Sigmoid colon (tissue), 7 donors: Measurements from ENCODE around the gene COMT. TPM values are rescaled to one million over a fixed set of nuclear protein-coding genes. Genes with fewer than 3 reads are reported as not detected.
"Not testable (repeated sequence)": the region's sequence is repeated elsewhere in the genome, so short reads cannot be mapped to it uniquely, and the experiment has no call there.

Experiments used
- DNase-seq: peaks from one replicate; pipeline ENCODE4 v3.0.0-alpha.2; 2019
- H3K27ac ChIP-seq, 4 donors: fragments of 200-600 bp; sonication (generic); one replicate each; pipeline ENCODE4 v1.5.1; 2016 to 2019; ENCODE audit warnings: mild to moderate bottlenecking in 1 of 4
- H3K27me3 ChIP-seq, 3 donors: fragments of 200-600 bp; sonication (generic); one replicate each; pipeline ENCODE4 v1.5.1; 2019; ENCODE audit warnings: mild to moderate bottlenecking in 1 of 3
- H3K36me3 ChIP-seq, 4 donors: fragments of 200-600 bp; sonication (generic); one replicate each; pipeline ENCODE4 v1.5.1; 2016 to 2019
- H3K4me1 ChIP-seq, 4 donors: fragments of 200-600 bp; sonication (generic); one replicate each; pipeline ENCODE4 v1.5.1; 2017 to 2019
- H3K4me3 ChIP-seq, 4 donors: fragments of 200-600 bp; sonication (generic); one replicate each; pipeline ENCODE4 v1.5.1; 2017 to 2019; ENCODE audit warnings: mild to moderate bottlenecking in 2 of 4, moderate library complexity in 1 of 4
- H3K9me3 ChIP-seq, 4 donors: fragments of 200-600 bp in 3 of 4; sonication (generic) in 3 of 4; one replicate each; pipeline versions ENCODE4 v1.5.1 to v1.6.1; 2013 to 2019
- EP300 ChIP-seq, 4 donors: sonication (generic); formaldehyde crosslinking; IDR thresholded peaks; one replicate each; pipeline ENCODE4 v1.6.1; 2017; ENCODE audit warnings: antibody characterized with exemption in 4 of 4
- POLR2A ChIP-seq, 2 donors: fragments of 450-650 bp; IDR thresholded peaks; one replicate each; pipeline ENCODE4 v1.6.1; 2016; ENCODE audit warnings: antibody characterized with exemption in 2 of 2, mild to moderate bottlenecking in 2 of 2, moderate library complexity in 2 of 2
- POLR2AphosphoS5 ChIP-seq, 4 donors: sonication (generic); formaldehyde crosslinking; IDR thresholded peaks; one replicate each; pipeline ENCODE4 v1.6.1; 2017; ENCODE audit warnings: antibody characterized with exemption in 4 of 4
- WGBS, 2 donors: extraction: QIAGEN DNeasy Blood & Tissue Kit; methylation state at CpG; one replicate each; pipeline ENCODE4 v1.1.7; 2013; 5-methylcytosine and 5-hydroxymethylcytosine counted together
- intact Hi-C: fragments of 100-400 bp; cut with DNase I; formaldehyde crosslinking; loops from one replicate; pipeline ENCODE4 v1.15.1; 2023
- polyA plus RNA-seq, 3 donors: library from polyadenylated mRNA; stranded (reverse); fragments of 200-250 nt; gene quantifications; one replicate each; pipeline ENCODE4 v1.2.3, GENCODE V29; 2013
- total RNA-seq, 4 donors: library from RNA; depleted of rRNA; stranded (reverse); fragments of >200 nt; gene quantifications; one replicate each; pipeline ENCODE4 v1.1.0, GENCODE V29; 2016
- TF ChIP-seq, protein P1 (sequence below), 4 experiments: fragments of 450-650 bp in 3 of 4; fragments of 200-600 bp in 1 of 4; IDR thresholded peaks; one replicate each; pipeline ENCODE4 v1.5.1; 2016 to 2019; ENCODE audit warnings: antibody characterized with exemption in 4 of 4, mild to moderate bottlenecking in 3 of 4, moderate library complexity in 2 of 4
- donor health status: healthy with polysubstance abuse.
- donor health status: Bipolar disorder and iron deficiency.
- donor health status: healthy.

Gene COMT
- total and polyA plus RNA-seq, 7 donors, result 62.5 to 162 (median 106) TPM

- no peak for TF ChIP-seq EP300 (IDR thresholded peaks at IDR 0.05)
- no peak for TF ChIP-seq POLR2AphosphoS5 (IDR thresholded peaks at IDR 0.05)
- TF ChIP-seq, protein P1, sequence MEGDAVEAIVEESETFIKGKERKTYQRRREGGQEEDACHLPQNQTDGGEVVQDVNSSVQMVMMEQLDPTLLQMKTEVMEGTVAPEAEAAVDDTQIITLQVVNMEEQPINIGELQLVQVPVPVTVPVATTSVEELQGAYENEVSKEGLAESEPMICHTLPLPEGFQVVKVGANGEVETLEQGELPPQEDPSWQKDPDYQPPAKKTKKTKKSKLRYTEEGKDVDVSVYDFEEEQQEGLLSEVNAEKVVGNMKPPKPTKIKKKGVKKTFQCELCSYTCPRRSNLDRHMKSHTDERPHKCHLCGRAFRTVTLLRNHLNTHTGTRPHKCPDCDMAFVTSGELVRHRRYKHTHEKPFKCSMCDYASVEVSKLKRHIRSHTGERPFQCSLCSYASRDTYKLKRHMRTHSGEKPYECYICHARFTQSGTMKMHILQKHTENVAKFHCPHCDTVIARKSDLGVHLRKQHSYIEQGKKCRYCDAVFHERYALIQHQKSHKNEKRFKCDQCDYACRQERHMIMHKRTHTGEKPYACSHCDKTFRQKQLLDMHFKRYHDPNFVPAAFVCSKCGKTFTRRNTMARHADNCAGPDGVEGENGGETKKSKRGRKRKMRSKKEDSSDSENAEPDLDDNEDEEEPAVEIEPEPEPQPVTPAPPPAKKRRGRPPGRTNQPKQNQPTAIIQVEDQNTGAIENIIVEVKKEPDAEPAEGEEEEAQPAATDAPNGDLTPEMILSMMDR (IDR thresholded peaks at IDR 0.05), result no peak
- no peak for TF ChIP-seq POLR2A (IDR thresholded peaks at IDR 0.05)
- Histone ChIP-seq H3K36me3 (peaks cover 0 to 10% (median 0%) of the 10 kb centered on the region in 4 donors), H3K9me3 (no peaks in the 10 kb centered on the region), H3K4me3 (no peak overlapping the region), H3K4me1 (no peaks in the 10 kb centered on the region), H3K27me3 (no peaks in the 10 kb centered on the region), H3K27ac (no peak overlapping the region)
- 91 to 93% methylated on average over 21 of the region's 21 CpGs for WGBS, 2 donors
- intact Hi-C loops, result no loop called here
- DNase-seq, result no peak
Observed at GRCh38 chr22:19930551-19931486, 10.8 kb upstream of the COMT start.

GRCh38 chr22:19931514-19931913 is 10.1 kb upstream of the COMT start:
- intact Hi-C loops, result no loop called here
- Histone ChIP-seq H3K4me3 (no peak overlapping the region), H3K36me3 (peaks cover 0 to 10% (median 0%) of the 10 kb centered on the region in 4 donors), H3K27me3 (no peaks in the 10 kb centered on the region), H3K4me1 (no peaks in the 10 kb centered on the region), H3K9me3 (no peaks in the 10 kb centered on the region), H3K27ac (no peak overlapping the region)
- no peak for DNase-seq
- 96 to 97% methylated on average over 8 of the region's 8 CpGs for WGBS, 2 donors
- no peak for TF ChIP-seq EP300 (IDR thresholded peaks at IDR 0.05)
- no peak for TF ChIP-seq POLR2AphosphoS5 (IDR thresholded peaks at IDR 0.05)
- TF ChIP-seq, protein P1 (IDR thresholded peaks at IDR 0.05), result no peak
- TF ChIP-seq POLR2A (IDR thresholded peaks at IDR 0.05), result no peak

GRCh38 chr22:19932367-19933206 is 9.0 kb upstream of the COMT start:
- H3K4me3 ChIP-seq, result no peak overlapping the region
- H3K27me3 ChIP-seq, result no peaks in the 10 kb centered on the region
- TF ChIP-seq, protein P1 (IDR thresholded peaks at IDR 0.05), result no peak
- TF ChIP-seq POLR2A (IDR thresholded peaks at IDR 0.05), result no peak
- no peak for TF ChIP-seq POLR2AphosphoS5 (IDR thresholded peaks at IDR 0.05)
- TF ChIP-seq EP300 (IDR thresholded peaks at IDR 0.05), result no peak
- DNase-seq, result no peak
- WGBS, 2 donors, result 78 to 86% methylated on average over 12 of the region's 12 CpGs
- H3K36me3 ChIP-seq, result peaks cover 0 to 10% (median 0%) of the 10 kb centered on the region in 4 donors
- no peak overlapping the region for H3K27ac ChIP-seq
- H3K9me3 ChIP-seq, result no peaks in the 10 kb centered on the region
- intact Hi-C loops, result no loop called here
- H3K4me1 ChIP-seq, result peaks cover 0 to 2% (median 0%) of the 10 kb centered on the region in 4 donors

GRCh38 chr22:19933341-19934241 is 8.0 kb upstream of the COMT start:
- peaks cover 0 to 12% (median 8%) of the 10 kb centered on the region in 4 donors for H3K4me1 ChIP-seq
- intact Hi-C loops, result no loop called here
- H3K4me3 ChIP-seq, result no peak overlapping the region
- H3K27ac ChIP-seq, result no peak overlapping the region
- WGBS, 2 donors, result 86 to 90% methylated on average over 9 of the region's 9 CpGs
- TF ChIP-seq POLR2AphosphoS5 (IDR thresholded peaks at IDR 0.05) (no peak), POLR2A (IDR thresholded peaks at IDR 0.05) (no peak)
- TF ChIP-seq, protein P1 (IDR thresholded peaks at IDR 0.05), result no peak
- DNase-seq, result no peak
- peaks cover 0 to 10% (median 0%) of the 10 kb centered on the region in 4 donors for H3K36me3 ChIP-seq
- H3K27me3 ChIP-seq, result no peaks in the 10 kb centered on the region
- H3K9me3 ChIP-seq, result no peaks in the 10 kb centered on the region

- intact Hi-C loops, H3K27ac ChIP-seq, H3K4me3 ChIP-seq, DNase-seq, H3K36me3 ChIP-seq, H3K9me3 ChIP-seq, H3K27me3 ChIP-seq: not testable (repeated sequence)
- WGBS, 2 donors, result 93 to 95% methylated on average over 11 of the region's 11 CpGs
- H3K4me1 ChIP-seq, result peaks cover 0 to 18% (median 12%) of the 10 kb centered on the region in 4 donors
Observed at GRCh38 chr22:19935123-19935718, 6.4 kb upstream of the COMT start.
